Measurements from ENCODE around the gene NDUFS4. TPM values are rescaled to one million over a fixed set of nuclear protein-coding genes. Genes with fewer than 3 reads are reported as not detected.
"Not testable (repeated sequence)": the region's sequence is repeated elsewhere in the genome, so short reads cannot be mapped to it uniquely, and the experiment has no call there.

The NDUFS4 gene
- total RNA-seq, result 87.8 and 93.9 TPM in 2 replicates

DNA sequence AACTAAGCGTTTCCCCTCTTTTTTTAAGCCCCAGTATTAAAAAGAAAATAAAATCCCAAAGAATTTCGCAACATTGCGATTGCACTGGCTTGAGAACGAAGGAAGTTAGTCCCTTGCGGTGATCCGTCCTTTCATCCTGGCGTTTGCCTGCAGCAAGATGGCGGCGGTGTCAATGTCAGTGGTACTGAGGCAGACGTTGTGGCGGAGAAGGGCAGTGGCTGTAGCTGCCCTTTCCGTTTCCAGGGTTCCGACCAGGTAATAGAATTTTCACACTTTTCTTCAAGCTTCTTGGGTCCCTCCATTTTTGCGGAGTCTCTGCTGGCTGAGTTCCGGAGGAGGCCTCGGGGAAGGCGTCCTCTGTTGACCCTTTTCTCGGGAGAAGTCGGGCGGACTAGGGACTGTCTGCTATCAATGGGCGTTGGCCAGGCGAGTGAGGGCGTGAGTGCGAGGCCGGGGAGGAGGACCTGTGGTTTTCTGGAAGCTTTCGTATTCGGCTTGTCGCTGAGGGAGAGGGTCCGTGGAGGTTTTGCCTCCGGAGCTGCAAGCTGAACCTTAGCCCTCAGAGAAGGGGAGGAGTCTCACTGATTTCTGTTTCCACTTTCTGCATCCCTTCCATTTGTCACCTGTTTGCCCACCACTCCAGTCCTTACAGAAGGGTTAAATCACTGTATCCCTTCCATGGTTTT lies at the start of gene NDUFS4:
Gene NDUFS4 (plus strand): TSS at position 134 of the 686 bp plus-strand sequence. CDS start 24 bp downstream, at position 158.
- DNase-seq, result peak; percentile 96

DNA sequence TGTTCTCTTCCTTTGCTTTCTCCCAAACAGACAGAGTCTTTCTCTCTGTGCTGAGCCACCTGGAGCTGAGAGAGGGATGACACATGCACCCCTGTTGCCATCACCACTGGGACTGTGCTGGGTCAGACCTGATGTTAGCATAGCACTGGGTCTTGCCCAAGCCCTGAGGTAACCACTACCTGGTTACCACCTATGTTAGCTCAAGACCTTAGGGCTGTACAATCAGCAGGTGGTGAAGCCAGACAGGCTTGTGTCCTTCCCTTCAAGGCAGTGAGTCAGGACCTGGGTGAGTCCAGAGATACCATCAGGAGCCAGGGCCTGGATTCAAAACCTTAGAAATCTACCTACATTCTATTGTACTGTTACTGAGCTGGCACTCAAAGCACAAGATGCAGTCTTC lies 47.9 kb upstream of the NDUFS4 start:
- no peak for DNase-seq

DNA sequence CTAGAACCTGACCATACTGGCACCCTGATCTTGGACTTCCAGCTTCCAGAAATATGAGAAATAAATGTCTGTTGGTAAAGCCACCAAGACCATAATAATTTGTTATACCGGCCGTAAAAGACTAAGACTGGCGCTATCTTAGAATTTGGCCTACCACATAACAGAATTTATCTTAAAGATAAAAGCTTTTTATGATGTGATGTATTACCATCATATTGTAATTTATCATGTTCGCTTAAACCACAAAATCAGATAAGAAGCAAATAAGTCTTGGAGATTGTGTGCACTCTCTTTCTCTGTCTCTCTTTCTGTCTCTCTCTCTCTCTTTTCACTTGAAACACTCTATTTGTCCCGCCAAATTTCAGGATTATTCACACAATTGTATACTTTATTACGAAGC lies 44.5 kb upstream of the NDUFS4 start:
- DNase-seq, result no peak

DNA sequence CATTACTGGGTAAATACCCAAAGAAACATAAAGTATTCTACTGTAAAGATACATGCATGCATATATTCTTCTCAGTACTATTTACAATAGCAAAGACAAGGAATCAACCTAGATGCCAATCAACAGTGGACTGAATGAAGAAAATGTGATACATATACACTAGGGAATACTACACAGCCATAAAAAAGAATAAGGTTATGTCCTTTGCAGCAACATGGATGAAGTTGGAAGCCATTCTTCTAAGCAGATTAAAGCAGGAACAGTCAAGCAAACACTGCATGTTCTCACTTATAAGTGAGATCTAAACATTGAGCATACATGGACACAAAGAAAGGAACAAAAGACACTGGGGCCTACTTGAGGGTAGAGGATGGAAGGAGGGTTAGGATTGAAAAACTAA lies 39.6 kb upstream of the NDUFS4 start:
- DNase-seq, result no peak

DNA sequence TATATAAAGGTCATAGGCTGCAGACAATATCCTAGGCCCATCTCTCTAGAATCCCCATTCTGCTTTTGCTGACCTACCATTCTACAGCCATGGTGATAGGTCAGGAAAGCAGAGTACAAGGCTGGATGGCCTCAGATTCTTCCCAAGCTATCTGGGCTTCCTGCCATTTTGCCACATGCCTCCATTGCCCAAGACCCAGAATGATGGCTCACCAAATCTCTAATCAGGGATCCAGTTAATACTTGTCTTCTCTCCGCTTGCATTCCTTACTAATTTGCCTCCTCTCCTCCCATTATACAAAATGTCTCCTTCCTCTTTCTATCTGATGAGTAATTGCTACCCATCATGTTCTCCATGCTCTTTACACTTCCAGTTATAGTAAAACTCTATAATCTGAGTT lies 22.7 kb upstream of the NDUFS4 start:
- DNase-seq, result no peak

DNA sequence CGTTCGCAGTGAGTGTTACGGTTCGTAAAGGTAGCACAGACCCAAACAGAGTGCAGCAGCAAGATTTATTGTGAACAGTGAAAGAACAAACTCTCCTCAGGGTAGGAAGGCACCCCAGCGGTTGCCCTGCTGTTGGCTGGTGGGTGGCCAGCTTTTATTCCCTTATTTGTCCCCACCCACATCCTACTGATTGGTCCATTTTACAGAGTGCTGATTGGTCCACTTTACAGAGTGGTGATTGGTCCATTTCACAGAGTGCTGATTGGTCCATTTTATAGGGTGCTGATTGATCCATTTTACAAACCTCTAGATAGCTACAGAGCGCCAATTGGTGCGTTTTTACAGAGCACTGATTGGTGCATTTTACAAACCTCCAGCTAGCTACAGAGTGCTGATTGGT lies 19.7 kb upstream of the NDUFS4 start:
- DNase-seq, result not testable (repeated sequence)

DNA sequence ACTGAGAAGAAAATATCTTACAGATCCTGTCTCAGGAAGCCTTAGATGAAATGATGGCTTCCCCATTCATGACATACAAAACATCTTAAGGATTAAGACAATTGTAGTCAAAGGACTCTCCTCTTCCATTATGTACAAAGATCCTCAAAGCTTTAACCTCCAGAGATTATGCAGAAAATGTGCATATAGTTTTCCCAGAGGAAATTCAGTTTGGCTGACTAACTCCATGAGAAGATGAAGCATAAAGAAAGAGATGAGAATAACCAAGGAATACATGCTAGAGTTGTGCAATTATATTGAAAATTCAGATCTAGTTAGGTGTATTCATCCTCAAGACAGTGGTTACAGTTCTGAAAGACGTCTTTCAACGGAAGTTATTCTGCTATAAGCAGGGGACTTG lies 18.6 kb upstream of the NDUFS4 start:
- DNase-seq, result no peak

DNA sequence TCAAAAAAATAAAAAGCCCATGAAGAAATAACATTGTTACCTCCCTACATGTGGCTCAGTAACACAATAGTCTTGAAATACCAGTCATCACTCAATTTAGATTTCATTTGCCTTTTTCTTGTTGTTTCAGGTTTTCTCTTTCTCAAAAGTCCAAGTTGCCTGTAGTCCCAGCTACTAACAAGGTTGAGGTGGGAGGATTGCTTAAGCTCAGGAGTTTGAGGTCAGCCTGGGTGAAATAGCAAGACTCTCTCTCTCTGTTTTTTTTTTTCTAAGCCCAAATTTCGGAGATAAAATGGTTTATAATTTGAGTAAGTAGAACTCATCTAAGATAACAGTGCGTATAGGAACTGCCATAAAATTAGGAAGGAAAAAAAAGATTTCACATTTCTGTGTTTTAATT lies 17.5 kb upstream of the NDUFS4 start:
- no peak for DNase-seq

DNA sequence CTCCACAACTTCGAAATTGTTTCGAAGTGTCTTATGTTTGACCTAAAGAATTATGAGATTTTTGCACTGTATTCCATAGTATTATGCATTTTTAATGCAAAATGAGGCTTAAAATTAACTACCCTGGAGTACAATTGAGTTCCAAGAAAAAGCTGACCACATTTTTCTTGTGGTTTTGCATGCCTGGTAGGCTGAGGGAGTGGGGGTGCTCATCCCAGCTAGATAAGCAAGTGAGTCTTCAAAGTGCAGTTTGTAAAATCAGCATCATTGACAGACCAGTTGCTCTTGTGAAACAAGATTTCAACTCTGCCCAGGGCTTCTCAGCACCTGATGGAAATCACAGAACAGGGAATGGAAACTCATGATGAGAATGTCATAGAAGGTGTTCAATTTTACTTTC lies 17.0 kb upstream of the NDUFS4 start:
- no peak for DNase-seq

DNA sequence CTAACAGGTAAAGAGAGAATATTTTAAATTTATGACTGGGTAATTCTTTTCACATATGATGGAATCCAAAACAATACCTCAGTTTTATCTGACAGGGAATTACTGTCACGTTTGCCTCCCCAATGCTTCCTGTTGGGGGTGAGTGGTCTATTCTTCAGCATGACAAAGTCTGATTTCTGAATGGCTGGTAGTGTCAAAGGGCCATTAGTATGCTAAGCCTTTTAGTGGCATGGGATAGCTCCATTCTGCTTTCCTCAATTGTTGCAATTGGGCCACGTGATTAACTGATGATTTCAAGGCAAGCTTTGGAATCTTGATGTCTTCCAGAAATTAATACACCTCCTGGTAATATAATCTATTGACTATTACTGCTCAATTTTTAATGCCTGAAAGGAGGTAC lies 14.7 kb upstream of the NDUFS4 start:
- no peak for DNase-seq

DNA sequence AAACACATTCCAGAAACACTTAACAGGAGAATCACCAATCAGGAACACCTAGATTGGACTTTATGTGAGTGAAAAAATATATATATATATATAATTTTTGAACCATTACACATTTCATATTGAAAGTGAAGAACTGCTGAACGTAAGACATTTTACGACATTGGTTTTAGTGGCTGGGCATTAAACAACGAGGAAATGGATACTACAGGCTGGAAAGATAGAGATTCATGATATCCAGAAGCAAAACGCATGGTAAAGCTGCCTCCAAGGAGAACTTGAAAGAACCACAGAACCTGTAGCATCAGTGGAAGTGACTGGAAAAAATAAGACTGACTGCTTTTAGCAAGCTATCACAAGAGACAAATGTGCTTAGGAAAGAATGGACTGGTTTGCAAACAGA lies 13.2 kb upstream of the NDUFS4 start:
- DNase-seq, result no peak

DNA sequence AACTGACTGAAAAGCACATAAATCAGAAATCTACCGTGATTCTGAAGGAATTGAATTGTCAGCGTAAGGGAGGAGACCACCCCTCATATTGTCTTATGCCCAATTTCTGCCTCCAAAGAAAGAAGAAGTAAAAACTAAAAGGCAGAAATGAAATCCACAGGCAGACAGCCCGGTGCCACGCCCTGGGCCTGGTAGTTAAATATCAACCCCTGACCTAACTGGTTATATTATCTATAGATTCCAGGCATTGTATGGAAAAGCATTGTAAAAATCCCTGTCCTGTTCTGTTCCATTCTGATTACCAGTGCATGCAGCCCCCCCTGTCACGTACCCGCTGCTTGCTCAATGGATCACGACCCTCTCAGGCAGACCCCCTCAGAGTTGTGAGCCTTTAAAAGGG lies 11.9 kb upstream of the NDUFS4 start:
- DNase-seq, result not testable (repeated sequence)

DNA sequence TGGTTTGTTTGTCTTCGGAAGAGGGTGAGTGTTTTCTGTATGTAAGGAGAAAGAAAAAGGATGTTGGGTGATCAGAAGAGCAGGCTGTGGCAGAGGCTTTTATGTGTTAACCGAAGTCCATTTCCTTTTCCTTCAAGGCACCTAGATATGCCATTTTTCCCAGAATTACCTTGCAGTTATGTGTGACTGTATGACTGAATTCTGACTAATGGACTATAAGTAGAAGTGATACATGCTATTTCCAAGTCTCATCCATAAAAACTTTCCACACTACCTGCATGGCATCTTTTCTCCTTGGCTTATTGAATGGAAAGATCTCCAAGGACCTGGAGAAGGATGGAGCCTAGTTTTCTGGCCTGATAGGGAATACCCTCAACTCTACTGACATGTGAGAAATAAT lies 10.6 kb upstream of the NDUFS4 start:
- DNase-seq, result no peak

DNA sequence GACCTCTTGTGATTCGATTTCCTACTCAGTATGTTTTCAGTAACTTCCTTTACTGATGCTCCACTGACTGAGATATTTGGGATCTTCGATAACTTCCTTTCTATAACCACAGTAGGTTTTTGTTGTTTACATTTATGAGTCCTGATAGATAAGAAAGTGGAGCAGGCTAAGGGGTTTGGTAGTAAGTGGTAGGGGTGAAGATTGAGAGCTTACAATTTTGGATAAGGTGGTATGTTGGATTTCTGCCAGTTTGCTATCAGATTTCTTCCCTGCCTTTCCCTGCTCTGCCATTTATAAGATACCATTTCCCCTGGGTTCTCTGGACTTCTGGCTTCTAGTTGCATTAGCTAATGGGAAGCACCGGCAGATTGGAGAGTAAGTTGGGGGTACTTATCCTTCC lies 7.9 kb upstream of the NDUFS4 start:
- DNase-seq, result no peak

DNA sequence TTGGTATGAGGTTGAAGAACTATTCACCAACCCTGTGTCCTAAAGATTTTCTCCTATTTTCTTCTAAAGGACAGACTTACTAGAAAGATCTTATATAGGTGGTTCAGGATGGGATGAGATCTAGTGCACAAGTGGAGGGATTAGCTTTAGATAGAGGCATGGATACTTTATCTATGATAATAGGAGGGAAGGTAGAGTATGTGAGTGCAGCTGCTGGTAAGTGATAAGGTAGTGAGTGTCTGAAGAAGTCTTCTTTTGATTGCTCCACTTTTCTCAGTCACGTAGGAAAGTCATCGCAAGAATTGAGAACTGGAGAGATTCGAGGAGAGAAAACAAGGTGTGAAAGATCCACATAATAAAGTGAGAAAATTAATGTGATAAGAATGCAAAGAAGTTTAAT lies 6.0 kb upstream of the NDUFS4 start:
- no peak for DNase-seq

DNA sequence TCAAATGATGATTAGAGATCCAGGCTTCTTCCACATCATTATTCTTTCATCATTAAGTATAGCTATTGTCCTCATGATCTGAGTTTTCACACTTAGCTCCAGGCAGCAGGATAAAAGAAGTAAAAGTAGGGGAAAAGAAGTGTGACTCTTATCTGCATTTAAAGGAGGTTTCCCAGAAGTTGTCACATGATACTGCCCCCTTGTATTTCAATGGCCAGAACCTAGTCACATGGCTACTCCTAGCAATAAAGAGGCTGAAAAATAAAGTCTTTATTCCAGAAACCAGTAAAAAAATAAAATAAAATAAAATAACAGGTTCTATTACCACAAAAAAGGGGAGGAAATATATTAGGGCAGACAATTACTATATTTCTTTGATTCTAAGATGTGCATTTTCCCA lies 5.3 kb upstream of the NDUFS4 start:
- DNase-seq, result no peak

DNA sequence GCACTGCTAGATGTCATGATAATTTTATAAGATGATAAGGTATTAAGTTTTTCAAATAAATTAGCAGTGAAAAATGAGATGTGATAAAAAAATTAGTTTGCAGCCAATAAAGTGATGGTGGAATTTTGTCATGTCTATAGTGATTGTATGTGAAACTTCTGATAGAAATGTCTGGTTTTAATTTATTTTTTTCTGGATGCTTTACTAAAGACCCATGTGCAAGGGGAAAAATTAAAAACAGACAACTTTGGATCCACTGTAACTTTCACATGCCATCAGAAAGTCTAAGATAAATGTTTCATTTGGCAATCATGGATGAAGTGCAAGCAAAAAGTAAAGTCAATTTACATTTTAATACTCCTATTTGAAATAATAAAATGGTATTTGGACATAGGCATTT lies 4.4 kb upstream of the NDUFS4 start:
- DNase-seq, result no peak

DNA sequence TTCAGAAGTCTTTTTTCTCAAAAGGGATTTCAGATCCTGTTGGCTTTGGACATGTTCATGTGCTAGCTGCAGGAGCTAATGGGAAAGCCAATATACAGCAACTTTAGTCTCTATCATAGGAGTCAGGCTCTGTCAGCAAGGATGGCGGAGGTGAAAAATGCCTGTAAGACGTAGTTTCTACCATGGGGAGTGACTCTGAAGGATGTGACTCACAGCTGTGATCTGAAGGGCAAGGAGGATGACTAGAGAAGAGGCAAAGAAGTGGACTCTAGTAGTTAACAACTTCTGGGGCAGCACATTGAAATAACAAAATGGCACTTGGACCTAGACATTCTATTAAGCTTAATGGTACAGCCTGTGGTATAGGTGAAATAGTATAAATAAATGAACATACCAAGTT lies 3.1 kb upstream of the NDUFS4 start:
- no peak for DNase-seq

DNA sequence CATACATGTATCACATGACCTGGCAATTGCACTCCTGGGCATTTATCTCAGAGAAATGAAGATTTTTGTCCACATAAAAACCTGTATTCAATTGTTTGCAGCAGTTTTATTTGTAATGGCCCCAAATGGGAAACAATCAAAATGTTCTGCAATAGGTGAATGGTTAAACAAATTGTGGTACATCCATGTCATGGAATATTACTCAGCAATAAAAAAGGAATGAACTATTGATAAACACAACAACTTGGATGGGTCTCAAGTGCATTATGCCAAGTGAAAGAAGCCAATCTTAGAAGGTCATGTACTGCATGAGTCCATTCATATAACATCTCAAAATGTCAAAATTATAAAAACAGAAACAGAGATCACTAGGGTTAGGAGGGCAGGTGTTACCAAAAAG lies 1.5 kb upstream of the NDUFS4 start:
- no peak for DNase-seq

DNA sequence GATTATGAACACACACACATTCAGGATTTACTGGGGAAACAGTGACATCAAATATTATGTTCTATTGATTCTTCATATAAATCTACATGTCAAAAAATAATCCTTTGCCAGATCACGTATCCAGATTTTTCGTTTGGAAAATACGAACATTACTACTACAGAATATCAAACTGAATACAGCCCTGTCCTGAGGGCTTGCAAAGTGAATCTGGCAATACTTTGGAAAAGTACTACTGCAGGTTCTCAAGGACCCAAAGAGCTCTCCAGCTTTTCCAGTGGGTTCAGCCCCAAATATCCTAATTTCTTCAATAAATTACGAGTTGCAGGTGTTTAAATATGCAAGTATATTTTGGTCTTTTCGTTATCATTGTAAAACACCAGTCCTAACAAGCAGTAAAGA lies 411 bp upstream of the NDUFS4 start:
- no peak for DNase-seq

DNA sequence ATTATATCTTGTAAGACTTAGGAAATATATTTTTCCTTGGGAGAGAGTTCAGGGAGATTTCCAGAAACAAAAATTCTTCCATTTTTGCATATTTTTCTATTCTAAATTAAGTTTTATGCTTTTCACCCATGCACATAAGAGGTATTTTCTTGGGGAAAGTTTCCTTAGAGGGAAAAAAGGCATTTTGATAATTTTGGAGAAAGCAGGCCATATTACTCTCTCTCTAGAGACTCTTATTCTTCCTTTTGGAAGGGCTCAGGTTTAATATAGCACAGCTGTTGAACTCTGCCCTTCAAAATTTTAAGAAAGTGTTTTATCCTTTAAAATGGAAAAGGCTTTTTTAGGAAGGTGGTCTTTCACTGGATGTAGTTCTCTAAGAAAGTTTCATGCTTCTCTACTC lies 8.0 kb downstream of the NDUFS4 start:
- DNase-seq, result no peak

DNA sequence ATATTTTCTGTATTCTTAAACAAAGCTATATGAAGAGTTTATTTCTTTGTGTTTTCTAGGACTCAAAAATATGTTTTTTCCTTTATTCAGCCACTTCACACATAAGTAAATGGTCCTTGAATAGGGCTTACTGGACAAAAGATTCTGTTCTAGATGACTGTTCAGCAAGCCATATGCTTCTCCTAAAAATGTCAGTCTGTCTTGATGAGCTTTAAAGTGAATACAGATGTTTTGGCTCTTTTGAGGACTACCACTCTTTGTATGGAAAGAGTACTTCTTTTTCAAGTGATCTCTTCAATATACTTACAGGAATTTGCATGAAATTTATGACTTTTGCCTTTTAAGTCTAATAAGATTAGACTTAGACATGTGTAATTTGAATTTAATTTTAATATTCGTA lies 8.4 kb downstream of the NDUFS4 start:
- DNase-seq, result no peak

DNA sequence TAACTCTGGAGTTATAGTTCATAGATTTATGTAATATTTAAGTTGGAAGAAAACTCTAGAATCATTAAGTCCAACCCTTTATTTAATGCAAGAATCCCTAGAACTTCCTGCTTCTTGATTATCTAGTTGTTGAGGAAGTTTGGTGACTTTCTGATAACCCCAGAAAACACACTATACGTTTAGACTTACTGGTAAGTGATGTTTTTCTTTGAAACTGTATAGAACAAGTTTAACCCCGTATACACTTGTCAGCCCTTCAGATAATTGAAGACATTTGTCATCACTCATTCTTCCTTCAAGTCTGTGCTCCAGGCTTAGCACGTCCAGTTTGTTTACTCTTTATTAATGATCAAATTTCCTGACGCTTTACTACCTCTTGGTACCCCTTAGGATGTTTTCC lies 9.0 kb downstream of the NDUFS4 start:
- peak; percentile 44 for DNase-seq

DNA sequence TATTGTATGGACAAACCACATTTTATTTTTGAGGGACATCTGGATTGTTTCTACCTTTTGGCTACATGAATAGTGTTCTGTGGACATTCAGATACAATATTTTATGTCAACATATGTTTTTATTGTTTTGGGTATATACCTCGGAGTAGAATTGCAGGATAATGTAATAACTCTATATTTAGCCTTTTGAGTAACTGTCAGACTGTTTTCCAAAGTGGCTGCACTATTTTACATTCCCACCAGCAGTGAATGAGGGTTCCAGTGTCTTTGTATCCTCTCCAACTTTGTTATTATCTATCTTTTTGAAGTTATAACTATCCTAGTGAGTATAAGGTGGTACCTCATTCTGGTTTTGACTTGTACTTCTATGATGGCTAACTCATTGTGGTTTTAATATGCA lies 11.0 kb downstream of the NDUFS4 start:
- no peak for DNase-seq

DNA sequence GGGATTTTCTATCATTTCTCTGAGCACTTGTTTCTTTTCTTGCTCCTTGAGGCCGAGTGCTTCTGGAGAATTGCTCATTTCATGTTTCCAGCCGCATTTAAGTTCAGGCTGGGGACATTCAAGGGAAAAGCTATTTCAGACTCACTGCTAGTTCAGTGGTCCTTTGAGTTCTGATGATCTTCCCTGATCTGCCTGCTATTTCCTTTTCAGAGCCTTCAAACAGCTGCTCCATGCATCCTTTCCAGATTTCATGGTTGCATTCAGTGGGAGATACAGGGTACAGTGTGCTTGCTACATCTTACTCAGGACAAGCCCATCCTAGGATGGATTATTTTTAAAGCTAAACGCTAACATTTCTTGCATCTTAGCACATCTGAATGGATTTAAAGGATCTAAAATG lies 14.7 kb downstream of the NDUFS4 start:
- DNase-seq, result no peak

Measured in dermis blood vessel endothelial cell (primary cell).